AG04449 (cell line): Measurements from ENCODE around the gene CELSR1.

Experiments used
- CTCF ChIA-PET: fragments of 350-600 bp; formaldehyde crosslinking; extraction: SDS; loops from one replicate; lab custom pipeline; 2021; ENCODE audit warnings: antibody characterized with exemption; lab: Yijun Ruan, JAX
- POLR2A ChIA-PET: fragments of 400-600, 350-600 bp; formaldehyde crosslinking; extraction: SDS; loops from one replicate; lab custom pipeline; 2020; ENCODE audit warnings: antibody characterized with exemption, inconsistent platforms; lab: Yijun Ruan, JAX
- DNase-seq: peaks from one replicate; pipeline ENCODE4 v3.0.0-alpha.2; 2010; ENCODE audit warnings: low read depth, low spot score
- H3K4me3 ChIP-seq: 2 replicates; pipeline ENCODE4 v1.5.1; 2011; ENCODE audit warnings: low read depth, mild to moderate bottlenecking, control low read depth, low read length
- CTCF ChIP-seq: IDR thresholded peaks from one replicate; pipeline ENCODE4 v1.5.1; 2011; ENCODE audit warnings: mild to moderate bottlenecking, moderate library complexity, low read length, control low read depth, inconsistent platforms; ENCODE audit not compliant: insufficient read depth; ENCODE audit errors: missing control alignments

CELSR1 gene

GRCh38 chr22:46449974-46450745, 87.3 kb downstream of the CELSR1 start:
- no peak overlapping the region for H3K4me3 ChIP-seq
- ChIA-PET POLR2A (no interaction called here), CTCF (no interaction called here)
- no peak for TF ChIP-seq CTCF
- no peak for DNase-seq

- CTCF ChIA-PET = no interaction called here
- no peak for TF ChIP-seq CTCF
- POLR2A ChIA-PET = no interaction called here
- no peak for DNase-seq
- H3K4me3 ChIP-seq = no peak overlapping the region
Measured at GRCh38 chr22:46449116-46449691, 88.2 kb downstream of the CELSR1 start.

GRCh38 chr22:46448333-46448732, 89.1 kb downstream of the CELSR1 start:
- TF ChIP-seq CTCF = no peak
- ChIA-PET CTCF (no interaction called here), POLR2A (no interaction called here)
- no peak for DNase-seq
- no peak overlapping the region for H3K4me3 ChIP-seq

GRCh38 chr22:46447906-46448305, 89.5 kb downstream of the CELSR1 start:
- H3K4me3 ChIP-seq = no peak overlapping the region
- ChIA-PET POLR2A (no interaction called here), CTCF (no interaction called here)
- no peak for TF ChIP-seq CTCF
- DNase-seq = no peak

GRCh38 chr22:46446799-46447198, 90.6 kb downstream of the CELSR1 start:
- ChIA-PET CTCF (interaction anchor here (1.2 kb wide), 1 partner anchor 79 kb away, joined by 6 read pairs; no protein-coding TSS in a partner anchor), POLR2A (no interaction called here)
- no peak overlapping the region for H3K4me3 ChIP-seq
- no peak for TF ChIP-seq CTCF
- no peak for DNase-seq

GRCh38 chr22:46445771-46446420, 91.5 kb downstream of the CELSR1 start:
- ChIA-PET CTCF (no interaction called here), POLR2A (no interaction called here)
- H3K4me3 ChIP-seq = no peak overlapping the region
- no peak for TF ChIP-seq CTCF
- DNase-seq = no peak
